ENCODE results near the gene TXNDC12.

GRCh38 chr1:52032124-52032784 lies 22.7 kb downstream of the TXNDC12 start:
- no peak for TF ChIP-seq CTCF (IDR thresholded peaks at IDR 0.05; ENCODE audit: borderline replicate concordance, extremely low read depth, low read length, poor library complexity, severe bottlenecking)
- TF ChIP-seq EZH2 (IDR thresholded peaks at IDR 0.05; ENCODE audit: borderline replicate concordance, low read depth, low read length, severe bottlenecking): no peak

Measured in DND-41 (cell line).